Psoas muscle (tissue), 8 donors: ENCODE data around the gene MAGI1. TPM values are rescaled to one million over a fixed set of nuclear protein-coding genes. Genes with fewer than 3 reads are reported as not detected.
A peak's percentile ranks its signal among the peaks of the same experiment; 100 is the strongest.

Source experiments
- ATAC-seq, 4 donors: fragments of 200-7000 bp; cut with Tn5 transposase; one replicate each; pipeline ENCODE4 v1.9.1; 2020; ENCODE audit warnings: moderate library complexity in 3 of 4, mild to moderate bottlenecking in 2 of 4
- DNase-seq, 2 donors: peaks; one replicate each; pipeline ENCODE4 v3.0.0-alpha.2; 2020
- H3K27ac ChIP-seq: fragments of 200-600 bp; one replicate; pipeline ENCODE4 v1.8.0; 2022
- H3K27me3 ChIP-seq, 3 donors: fragments of 200-600 bp in 1 of 3; one replicate each; pipeline versions ENCODE4 v1.6.1 to v1.8.0; 2013 to 2022; ENCODE audit warnings: low read length in 2 of 3, mild to moderate bottlenecking in 2 of 3, moderate library complexity in 1 of 3; ENCODE audit not compliant: insufficient read depth in 3 of 3
- H3K36me3 ChIP-seq, 2 donors: fragments of 200-600 bp in 1 of 2; one replicate each; pipeline versions ENCODE4 v1.6.1 to v1.8.0; 2013 to 2022; ENCODE audit warnings: low read depth in 1 of 2, mild to moderate bottlenecking in 1 of 2, moderate library complexity in 1 of 2; ENCODE audit not compliant: insufficient read depth in 1 of 2
- H3K4me1 ChIP-seq: fragments of 200-600 bp; one replicate; pipeline ENCODE4 v1.8.0; 2022
- H3K4me3 ChIP-seq: fragments of 200-600 bp; one replicate; pipeline ENCODE4 v1.8.0; 2022; ENCODE audit warnings: mild to moderate bottlenecking
- H3K9me3 ChIP-seq: fragments of 200-600 bp; one replicate; pipeline ENCODE4 v1.8.0; 2022
- CTCF ChIP-seq: fragments of 200-600 bp; IDR thresholded peaks from one replicate; pipeline ENCODE4 v1.8.0; 2022; ENCODE audit warnings: antibody characterized with exemption
- WGBS, 3 donors: extraction: QIAGEN DNeasy Blood & Tissue Kit; methylation state at CpG; one replicate each; pipeline versions ENCODE4 v1.1.6 to v1.1.7; 2013; 5-methylcytosine and 5-hydroxymethylcytosine counted together
- intact Hi-C, 2 donors: fragments of 100-400 bp; cut with DNase I; formaldehyde crosslinking; loops; one replicate each; pipeline versions ENCODE4 v1.11.0 to v1.14.2; 2022
- polyA plus RNA-seq, 3 donors: library from polyadenylated mRNA; stranded (reverse); fragments of 200-250 nt; gene quantifications; one replicate each; pipeline ENCODE4 v1.2.3, GENCODE V29; 2013
- total RNA-seq, 4 donors: library from RNA; stranded (reverse); fragmentation: NEBNext Ultra II Directional in 2 of 4; extraction: Animal tissue kit (Norgen Biotek cat#: 25700) in 2 of 4; gene quantifications; one replicate each; pipeline versions ENCODE4 v1.2.1 to v1.2.4, GENCODE V29; 2021 to 2023
- donor health status: healthy with polysubstance abuse.
- donor health status: DM: no; HTN: no; CAD: no; lungs with moderate emphysema.
- donor health status: Bipolar disorder and iron deficiency.
- donor health status: healthy.
- donor health status: DM: yes; HTN: yes; CAD: no.
- donor health status: DM: no; HTN: no; CAD: no.
- donor health status: DM: no; HTN: no; CAD: no.
- donor health status: DM: yes; HTN: yes; CAD: no.

MAGI1 gene
- total and polyA plus RNA-seq, 7 donors = 4.5 to 8.1 (median 6.3) TPM

DNA sequence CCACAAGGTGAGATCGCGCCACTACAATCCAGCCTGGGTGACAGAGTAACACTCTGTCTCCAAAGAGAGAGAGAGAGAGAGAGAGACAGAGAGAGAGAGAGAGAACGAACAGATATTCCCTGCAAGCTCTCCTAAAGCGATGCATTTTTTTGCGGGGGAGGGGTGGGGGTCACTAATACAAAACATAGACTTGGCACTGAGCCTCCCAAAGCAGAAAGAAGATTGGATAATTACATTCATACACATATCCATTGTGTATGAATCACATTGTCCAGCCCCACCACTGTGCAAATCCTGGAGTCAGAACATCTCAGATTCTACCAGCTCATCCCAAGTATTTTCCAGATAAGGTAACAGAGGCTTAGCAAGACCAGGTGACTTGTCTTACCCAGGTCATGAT is 459.9 kb downstream of the MAGI1 start:
- WGBS, 3 donors = 94 to 97% (median 95%) methylated on average over 5 of the region's 5 CpGs
- Histone ChIP-seq H3K4me3 (no peak overlapping the region), H3K27me3 (no peaks in the 10 kb centered on the region), H3K27ac (no peak overlapping the region), H3K36me3 (no peaks in the 10 kb centered on the region), H3K4me1 (peaks cover 19% of the 10 kb centered on the region), H3K9me3 (no peaks in the 10 kb centered on the region)
- TF ChIP-seq CTCF = no peak
- ATAC-seq (no peak), DNase-seq (no peak)
- intact Hi-C loops = no loop called here

- DNase-seq = no peak
- H3K4me3 ChIP-seq = no peak overlapping the region
- no peaks in the 10 kb centered on the region for H3K36me3 ChIP-seq
- intact Hi-C loops = no loop called here
- H3K27me3 ChIP-seq = no peaks in the 10 kb centered on the region
- peaks cover 4% of the 10 kb centered on the region for H3K9me3 ChIP-seq
- no peak for ATAC-seq
- 83 to 90% (median 90%) methylated on average over 8 of the region's 8 CpGs for WGBS, 3 donors
- no peak for TF ChIP-seq CTCF
- H3K27ac ChIP-seq = no peak overlapping the region
- peaks cover 19% of the 10 kb centered on the region for H3K4me1 ChIP-seq
Observed at GRCh38 chr3:65577843-65578430, 460.8 kb downstream of the MAGI1 start.

- DNase-seq (no peak), ATAC-seq (peak in 2 of 4 donors; percentile 77 to 82)
- Histone ChIP-seq H3K36me3 (no peaks in the 10 kb centered on the region), H3K4me3 (no peak overlapping the region), H3K27me3 (no peaks in the 10 kb centered on the region), H3K27ac (peak overlapping the region; percentile 31), H3K9me3 (peaks cover 4% of the 10 kb centered on the region), H3K4me1 (peaks cover 19% of the 10 kb centered on the region)
- TF ChIP-seq CTCF = no peak
- 31 to 45% (median 31%) methylated on average over 2 of the region's 2 CpGs for WGBS, 3 donors
- intact Hi-C loops = no loop called here
Observed at GRCh38 chr3:65576966-65577365, 461.8 kb downstream of the MAGI1 start.

DNA sequence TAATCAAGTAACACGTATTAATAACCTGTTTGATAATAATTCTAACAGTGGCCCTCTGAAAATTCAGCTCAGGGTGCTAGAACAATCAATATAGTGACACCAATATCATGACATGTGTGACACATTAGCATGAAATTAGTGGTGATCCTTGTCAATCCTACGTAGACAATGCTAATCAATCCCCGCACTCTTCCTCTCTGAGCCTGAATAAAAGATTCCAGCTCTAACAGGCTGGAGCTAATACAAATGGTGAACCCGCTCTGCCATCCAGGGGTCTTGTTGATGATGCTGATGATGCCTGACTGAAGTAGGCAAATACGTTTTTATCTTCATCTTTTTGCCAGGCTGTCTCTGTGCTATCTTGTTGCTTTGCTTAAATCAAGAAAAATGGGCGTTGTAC is 462.5 kb downstream of the MAGI1 start:
- DNase-seq (no peak), ATAC-seq (no peak)
- Histone ChIP-seq H3K27me3 (no peaks in the 10 kb centered on the region), H3K4me1 (peaks cover 19% of the 10 kb centered on the region), H3K27ac (no peak overlapping the region), H3K4me3 (no peak overlapping the region), H3K36me3 (no peaks in the 10 kb centered on the region), H3K9me3 (peaks cover 4% of the 10 kb centered on the region)
- TF ChIP-seq CTCF = no peak
- WGBS, 3 donors = 91 to 96% (median 93%) methylated on average over 6 of the region's 6 CpGs
- intact Hi-C loops = no loop called here

GRCh38 chr3:65575376-65575840 is 463.3 kb downstream of the MAGI1 start:
- peaks cover 19% of the 10 kb centered on the region for H3K4me1 ChIP-seq

More at GRCh38 chr3:65575376-65575840, 463.3 kb downstream of the MAGI1 start:
- DNase-seq (no peak), ATAC-seq (no peak)
- WGBS, 3 donors = 89 to 98% (median 90%) methylated on average over 1 of the region's 1 CpG
- TF ChIP-seq CTCF = no peak
- no peak overlapping the region for H3K27ac ChIP-seq
- H3K27me3 ChIP-seq = no peaks in the 10 kb centered on the region
- peaks cover 4% of the 10 kb centered on the region for H3K9me3 ChIP-seq
- H3K4me3 ChIP-seq = no peak overlapping the region
- intact Hi-C loops = no loop called here
- H3K36me3 ChIP-seq = no peaks in the 10 kb centered on the region
